ENCODE results near the gene CHRM5. TPM values are rescaled to one million over a fixed set of nuclear protein-coding genes. Genes with fewer than 3 reads are reported as not detected.

The CHRM5 gene
- total and polyA plus RNA-seq, 9 of the 15 experiments (the other 6 are each of a cell fraction or from before 2014, with no cell fraction given): not detected

GRCh38 chr15:34101366-34102174 is 133.3 kb downstream of the CHRM5 start, which contains the start of the genes EMC7 and PGBD4 (continued):
- TF ChIP-seq, protein P1, sequence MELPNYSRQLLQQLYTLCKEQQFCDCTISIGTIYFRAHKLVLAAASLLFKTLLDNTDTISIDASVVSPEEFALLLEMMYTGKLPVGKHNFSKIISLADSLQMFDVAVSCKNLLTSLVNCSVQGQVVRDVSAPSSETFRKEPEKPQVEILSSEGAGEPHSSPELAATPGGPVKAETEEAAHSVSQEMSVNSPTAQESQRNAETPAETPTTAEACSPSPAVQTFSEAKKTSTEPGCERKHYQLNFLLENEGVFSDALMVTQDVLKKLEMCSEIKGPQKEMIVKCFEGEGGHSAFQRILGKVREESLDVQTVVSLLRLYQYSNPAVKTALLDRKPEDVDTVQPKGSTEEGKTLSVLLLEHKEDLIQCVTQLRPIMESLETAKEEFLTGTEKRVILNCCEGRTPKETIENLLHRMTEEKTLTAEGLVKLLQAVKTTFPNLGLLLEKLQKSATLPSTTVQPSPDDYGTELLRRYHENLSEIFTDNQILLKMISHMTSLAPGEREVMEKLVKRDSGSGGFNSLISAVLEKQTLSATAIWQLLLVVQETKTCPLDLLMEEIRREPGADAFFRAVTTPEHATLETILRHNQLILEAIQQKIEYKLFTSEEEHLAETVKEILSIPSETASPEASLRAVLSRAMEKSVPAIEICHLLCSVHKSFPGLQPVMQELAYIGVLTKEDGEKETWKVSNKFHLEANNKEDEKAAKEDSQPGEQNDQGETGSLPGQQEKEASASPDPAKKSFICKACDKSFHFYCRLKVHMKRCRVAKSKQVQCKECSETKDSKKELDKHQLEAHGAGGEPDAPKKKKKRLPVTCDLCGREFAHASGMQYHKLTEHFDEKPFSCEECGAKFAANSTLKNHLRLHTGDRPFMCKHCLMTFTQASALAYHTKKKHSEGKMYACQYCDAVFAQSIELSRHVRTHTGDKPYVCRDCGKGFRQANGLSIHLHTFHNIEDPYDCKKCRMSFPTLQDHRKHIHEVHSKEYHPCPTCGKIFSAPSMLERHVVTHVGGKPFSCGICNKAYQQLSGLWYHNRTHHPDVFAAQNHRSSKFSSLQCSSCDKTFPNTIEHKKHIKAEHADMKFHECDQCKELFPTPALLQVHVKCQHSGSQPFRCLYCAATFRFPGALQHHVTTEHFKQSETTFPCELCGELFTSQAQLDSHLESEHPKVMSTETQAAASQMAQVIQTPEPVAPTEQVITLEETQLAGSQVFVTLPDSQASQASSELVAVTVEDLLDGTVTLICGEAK (IDR thresholded peaks at IDR 0.05): peak; percentile 92
- TF ChIP-seq, protein P1 (CRISPR knock-in tag; IDR thresholded peaks at IDR 0.05): no peak
- TF ChIP-seq ARHGAP35 (IDR thresholded peaks at IDR 0.05; ENCODE audit: partially characterized antibody) (no peak), ZBTB1 (CRISPR knock-in tag; IDR thresholded peaks at IDR 0.05; ENCODE audit: borderline replicate concordance, low read depth) (no peak), ZNF778 (CRISPR knock-in tag; IDR thresholded peaks at IDR 0.05) (no peak), EHMT2 (IDR thresholded peaks at IDR 0.05) (no peak), CCAR2 (IDR thresholded peaks at IDR 0.05; ENCODE audit: low read depth, low read length) (no peak), HDAC3 (IDR thresholded peaks at IDR 0.05; ENCODE audit: borderline replicate concordance, partially characterized antibody) (no peak), ZNF589 (CRISPR knock-in tag; IDR thresholded peaks at IDR 0.05; ENCODE audit: low read depth) (no peak), MAFF (IDR thresholded peaks at IDR 0.05; ENCODE audit: low read length) (no peak), PRMT5 (CRISPR knock-in tag; IDR thresholded peaks at IDR 0.05) (no peak), RCOR1 (IDR thresholded peaks at IDR 0.05; ENCODE audit: borderline replicate concordance in 1 of 2, low read depth in 2 of 2, low read length in 2 of 2) (peak in 1 of 2 experiments; percentile 61; a peak in 2 of 4 replicates), HMG20A (CRISPR knock-in tag; conservative IDR thresholded peaks at IDR 0.05) (no peak), NELFE (IDR thresholded peaks at IDR 0.05; ENCODE audit: insufficient read depth, insufficient read length) (no peak), IFI16 (CRISPR knock-in tag; IDR thresholded peaks at IDR 0.05) (no peak)
- TF ChIP-seq, protein P2, sequence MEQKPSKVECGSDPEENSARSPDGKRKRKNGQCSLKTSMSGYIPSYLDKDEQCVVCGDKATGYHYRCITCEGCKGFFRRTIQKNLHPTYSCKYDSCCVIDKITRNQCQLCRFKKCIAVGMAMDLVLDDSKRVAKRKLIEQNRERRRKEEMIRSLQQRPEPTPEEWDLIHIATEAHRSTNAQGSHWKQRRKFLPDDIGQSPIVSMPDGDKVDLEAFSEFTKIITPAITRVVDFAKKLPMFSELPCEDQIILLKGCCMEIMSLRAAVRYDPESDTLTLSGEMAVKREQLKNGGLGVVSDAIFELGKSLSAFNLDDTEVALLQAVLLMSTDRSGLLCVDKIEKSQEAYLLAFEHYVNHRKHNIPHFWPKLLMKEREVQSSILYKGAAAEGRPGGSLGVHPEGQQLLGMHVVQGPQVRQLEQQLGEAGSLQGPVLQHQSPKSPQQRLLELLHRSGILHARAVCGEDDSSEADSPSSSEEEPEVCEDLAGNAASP (IDR thresholded peaks at IDR 0.05): no peak
- TF ChIP-seq, protein P3, sequence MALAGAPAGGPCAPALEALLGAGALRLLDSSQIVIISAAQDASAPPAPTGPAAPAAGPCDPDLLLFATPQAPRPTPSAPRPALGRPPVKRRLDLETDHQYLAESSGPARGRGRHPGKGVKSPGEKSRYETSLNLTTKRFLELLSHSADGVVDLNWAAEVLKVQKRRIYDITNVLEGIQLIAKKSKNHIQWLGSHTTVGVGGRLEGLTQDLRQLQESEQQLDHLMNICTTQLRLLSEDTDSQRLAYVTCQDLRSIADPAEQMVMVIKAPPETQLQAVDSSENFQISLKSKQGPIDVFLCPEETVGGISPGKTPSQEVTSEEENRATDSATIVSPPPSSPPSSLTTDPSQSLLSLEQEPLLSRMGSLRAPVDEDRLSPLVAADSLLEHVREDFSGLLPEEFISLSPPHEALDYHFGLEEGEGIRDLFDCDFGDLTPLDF (CRISPR knock-in tag; IDR thresholded peaks at IDR 0.05): no peak

Data from K562 (cell line).